PC-3 (cell line): ENCODE measurements around the gene BAMBI. TPM values are rescaled to one million over a fixed set of nuclear protein-coding genes. Genes with fewer than 3 reads are reported as not detected.

Experiments used
- ATAC-seq: fragments of 200-7000 bp; cut with Tn5 transposase; 2 replicates; pipeline ENCODE4 v1.9.1; 2020; ENCODE audit warnings: mild to moderate bottlenecking, moderate library complexity
- BruUV-seq: library from RNA; stranded (reverse); fragments of 400-500 nt; replicated peaks from 2 replicates; lab custom pipeline; 2021; lab: Mats Ljungman, UMichigan
- CTCF ChIA-PET: fragments of 300-600 bp; sonication (Branson Sonifier 250); formaldehyde crosslinking; loops from one replicate; lab custom pipeline; 2022; ENCODE audit warnings: antibody characterized with exemption; lab: Charles Lee
- POLR2A ChIA-PET: fragments of 300-600 bp; sonication (Branson Sonifier 250); formaldehyde crosslinking; loops from one replicate; lab custom pipeline; 2022; ENCODE audit warnings: antibody characterized with exemption; ENCODE audit not compliant: unreplicated experiment; lab: Charles Lee
- DNase-seq: peaks from one replicate; pipeline ENCODE4 v3.0.0-alpha.2; 2015
- H2AFZ ChIP-seq: fragments of 300-600 bp; sonication (generic); 2 replicates; pipeline ENCODE4 v1.6.0; 2016; ENCODE audit warnings: antibody characterized with exemption, low read length
- H3F3A ChIP-seq: fragments of 300-600 bp; sonication (generic); one replicate; pipeline ENCODE4 v1.6.0; 2017; ENCODE audit warnings: antibody characterized with exemption, low read length, control low read depth, mild to moderate bottlenecking; ENCODE audit not compliant: unreplicated experiment
- H3K27ac ChIP-seq: fragments of 300-600 bp; sonication (generic); 2 replicates; pipeline ENCODE4 v1.5.1; 2016; ENCODE audit warnings: mild to moderate bottlenecking, low read length
- H3K27me3 ChIP-seq: fragments of 300-600 bp; sonication (generic); 2 replicates; pipeline ENCODE4 v1.6.1; 2016; ENCODE audit warnings: low read length, mixed read lengths
- H3K36me3 ChIP-seq: fragments of 300-600 bp; sonication (generic); 2 replicates; pipeline ENCODE4 v1.6.1; 2016; ENCODE audit warnings: low read depth, mixed run types, low read length, mixed read lengths
- H3K4me1 ChIP-seq: fragments of 300-600 bp; sonication (generic); 2 replicates; pipeline ENCODE4 v1.5.1; 2016; ENCODE audit warnings: low read length; ENCODE audit not compliant: insufficient read depth
- H3K4me2 ChIP-seq: fragments of 300-600 bp; sonication (generic); 2 replicates; pipeline ENCODE4 v1.6.0; 2016; ENCODE audit warnings: low read length
- H3K4me3 ChIP-seq: fragments of 300-600 bp; sonication (generic); 2 replicates; pipeline ENCODE4 v1.5.1; 2016; ENCODE audit warnings: mild to moderate bottlenecking, low read length, mixed read lengths
- H3K79me2 ChIP-seq: fragments of 300-600 bp; sonication (generic); 2 replicates; pipeline ENCODE4 v1.6.1; 2017; ENCODE audit warnings: low read length, mixed read lengths
- H3K9ac ChIP-seq: fragments of 300-600 bp; sonication (generic); 2 replicates; pipeline ENCODE4 v1.6.0; 2016; ENCODE audit warnings: mild to moderate bottlenecking, low read length
- H3K9me2 ChIP-seq: fragments of 300-600 bp; sonication (generic); replicated peaks from 2 replicates; pipeline ENCODE4 v1.6.1; 2016; ENCODE audit warnings: mixed run types, low read length, mixed read lengths
- H3K9me3 ChIP-seq: fragments of 300-600 bp; sonication (generic); 2 replicates; pipeline ENCODE4 v1.6.1; 2016; ENCODE audit warnings: low read length, mixed read lengths
- H4K20me1 ChIP-seq: fragments of 300-600 bp; sonication (generic); 2 replicates; pipeline ENCODE4 v1.6.1; 2016; ENCODE audit warnings: low read length, mixed read lengths
- CTCF ChIP-seq: fragments of 300-600 bp; sonication (generic); conservative IDR thresholded peaks from 2 replicates; pipeline ENCODE4 v1.5.1; 2017; ENCODE audit warnings: antibody characterized with exemption, low read depth, mild to moderate bottlenecking, low read length
- EZH2 ChIP-seq: fragments of 300-600 bp; sonication (generic); IDR thresholded peaks from one replicate; pipeline ENCODE4 v1.6.1; 2017; ENCODE audit warnings: antibody characterized with exemption, mild to moderate bottlenecking, low read length; ENCODE audit not compliant: unreplicated experiment
- EZH2phosphoT487 ChIP-seq: fragments of 300-600 bp; sonication (generic); IDR thresholded peaks from 2 replicates; pipeline ENCODE4 v1.6.1; 2018; ENCODE audit warnings: mild to moderate bottlenecking, antibody characterized with exemption, low read length, borderline replicate concordance
- intact Hi-C: fragments of 100-400 bp; cut with micrococcal nuclease; formaldehyde crosslinking; loops from 2 replicates; pipeline ENCODE4 v1.9.0; 2023
- total RNA-seq: library from RNA; depleted of rRNA; stranded (reverse); fragments of >200 nt; gene quantifications from 2 replicates; pipeline ENCODE4 v1.2.3, GENCODE V29; 2014

Gene BAMBI
- total RNA-seq, 1 experiment from 2014 or later, result 9.6 TPM

- no peaks in the 10 kb centered on the region for H3K27me3 ChIP-seq
- no peak overlapping the region for H2AFZ ChIP-seq
- ATAC-seq (no peak), DNase-seq (no peak)
- intact Hi-C loops, result no loop called here
- TF ChIP-seq EZH2 (no peak), CTCF (no peak), EZH2phosphoT487 (no peak)
- H3K4me3 ChIP-seq, result no peak overlapping the region
- H3K9ac ChIP-seq, result no peak overlapping the region
- no peaks in the 10 kb centered on the region for H3K9me3 ChIP-seq
- peaks cover 3% of the 10 kb centered on the region; the same call in 1 of the 2 replicates for H3K36me3 ChIP-seq
- ChIA-PET POLR2A (no interaction called here), CTCF (no interaction called here)
- H3K79me2 ChIP-seq, result peaks cover 4% of the 10 kb centered on the region; the same call in 1 of the 2 replicates
- H4K20me1 ChIP-seq, result no peaks in the 10 kb centered on the region
- H3K27ac ChIP-seq, result no peak overlapping the region
- H3K4me1 ChIP-seq, result peaks cover 16% of the 10 kb centered on the region
- no peaks in the 10 kb centered on the region for H3F3A ChIP-seq
- no TSS peak for BruUV-seq
- no peaks in the 10 kb centered on the region for H3K9me2 ChIP-seq
- no peak overlapping the region for H3K4me2 ChIP-seq
These were observed 9.7 kb downstream of the BAMBI start for GRCh38 chr10:28686835-28687682.

- POLR2A ChIA-PET, result no interaction called here
- Histone ChIP-seq H3K4me1 (peaks cover 16% of the 10 kb centered on the region), H3K36me3 (no peaks in the 10 kb centered on the region), H3K27me3 (no peaks in the 10 kb centered on the region), H3K9ac (no peak overlapping the region), H3F3A (no peaks in the 10 kb centered on the region), H3K27ac (no peak overlapping the region), H3K79me2 (no peaks in the 10 kb centered on the region), H3K9me2 (no peaks in the 10 kb centered on the region), H4K20me1 (no peaks in the 10 kb centered on the region), H3K9me3 (no peaks in the 10 kb centered on the region), H3K4me3 (no peak overlapping the region), H3K4me2 (no peak overlapping the region), H2AFZ (no peak overlapping the region)
- no peak for TF ChIP-seq EZH2phosphoT487
- no peak for TF ChIP-seq CTCF
- no peak for TF ChIP-seq EZH2
- no peak for DNase-seq
- intact Hi-C loops, result no loop called here
- BruUV-seq, result no TSS peak
- no peak for ATAC-seq
- CTCF ChIA-PET, result no interaction called here
These were observed 10.3 kb downstream of the BAMBI start for GRCh38 chr10:28687683-28688001.

- Histone ChIP-seq H3K4me3 (no peak overlapping the region), H2AFZ (no peak overlapping the region), H3K27me3 (no peaks in the 10 kb centered on the region), H3F3A (no peaks in the 10 kb centered on the region), H3K27ac (no peak overlapping the region), H3K9me2 (no peaks in the 10 kb centered on the region), H4K20me1 (no peaks in the 10 kb centered on the region), H3K9me3 (no peaks in the 10 kb centered on the region), H3K9ac (no peak overlapping the region), H3K79me2 (no peaks in the 10 kb centered on the region), H3K4me1 (peaks cover 2% of the 10 kb centered on the region), H3K36me3 (no peaks in the 10 kb centered on the region), H3K4me2 (no peak overlapping the region)
- ATAC-seq (no peak), DNase-seq (no peak)
- ChIA-PET CTCF (no interaction called here), POLR2A (no interaction called here)
- BruUV-seq, result no TSS peak
- intact Hi-C loops, result no loop called here
- TF ChIP-seq CTCF (no peak), EZH2phosphoT487 (no peak), EZH2 (no peak)
These were observed 13.2 kb downstream of the BAMBI start for GRCh38 chr10:28690545-28690944.
